CD4-positive, alpha-beta T cell (primary cell): ENCODE data around the gene TAS2R31. TPM values are rescaled to one million over a fixed set of nuclear protein-coding genes. Genes with fewer than 3 reads are reported as not detected.
"Not testable (repeated sequence)": the region's sequence is repeated elsewhere in the genome, so short reads cannot be mapped to it uniquely, and the experiment has no call there.

Experiments used
- ATAC-seq: fragments of 200-7000 bp; cut with Tn5 transposase; one replicate; pipeline ENCODE4 v1.10.0; 2022; ENCODE audit warnings: mild to moderate bottlenecking; ENCODE audit not compliant: poor library complexity
- CTCF ChIA-PET: fragments of 350-600 bp; sonication (Branson Sonifier 250); formaldehyde crosslinking; loops from one replicate; lab custom pipeline; 2021; ENCODE audit warnings: antibody characterized with exemption, inconsistent platforms; lab: Charles Lee
- POLR2A ChIA-PET: fragments of 350-600 bp; sonication (Branson Sonifier 250); formaldehyde crosslinking; loops from one replicate; lab custom pipeline; 2021; ENCODE audit warnings: antibody characterized with exemption, inconsistent platforms; lab: Charles Lee
- DNase-seq, 14 experiments: peaks; one replicate each; pipeline ENCODE4 v3.0.0-alpha.2; 2013 to 2020; ENCODE audit warnings: mixed read lengths in 2 of 14
- H3K27ac ChIP-seq, 2 donors: one replicate each; pipeline versions ENCODE4 v1.5.1 to v1.7.0; 2013; ENCODE audit warnings: low read length in 2 of 2, low read depth in 1 of 2, mild to moderate bottlenecking in 1 of 2
- H3K27me3 ChIP-seq, 2 experiments: 1 replicate in 1 of 2; 2 replicates in 1 of 2; pipeline versions ENCODE4 v1.6.1 to v1.7.0; 2013; ENCODE audit warnings: low read length in 2 of 2, control low read depth in 1 of 2, mild to moderate bottlenecking in 1 of 2, moderate library complexity in 1 of 2; ENCODE audit not compliant: insufficient read depth in 2 of 2, control insufficient read depth in 1 of 2
- H3K36me3 ChIP-seq: one replicate; pipeline ENCODE4 v1.6.1; 2013; ENCODE audit warnings: low read length, control low read depth; ENCODE audit not compliant: insufficient read depth
- H3K4me1 ChIP-seq: one replicate; pipeline ENCODE4 v1.6.1; 2013; ENCODE audit warnings: low read length, control low read depth; ENCODE audit not compliant: insufficient read depth
- H3K4me3 ChIP-seq: one replicate; pipeline ENCODE4 v1.5.1; 2013; ENCODE audit warnings: mild to moderate bottlenecking, low read length, moderate library complexity
- H3K9me3 ChIP-seq, 2 experiments: 1 replicate in 1 of 2; 2 replicates in 1 of 2; pipeline versions ENCODE4 v1.6.1 to v1.7.0; 2013; ENCODE audit warnings: low read length in 2 of 2, mild to moderate bottlenecking in 2 of 2, control low read depth in 1 of 2, moderate library complexity in 1 of 2; ENCODE audit not compliant: control insufficient read depth in 1 of 2, insufficient read depth in 1 of 2
- H3K27ac Mint-ChIP-seq: one replicate; pipeline ENCODE4 v1.8.0; 2020; ENCODE audit warnings: mixed read lengths
- H3K27me3 Mint-ChIP-seq: one replicate; pipeline ENCODE4 v1.8.0; 2021; ENCODE audit warnings: mixed read lengths
- H3K36me3 Mint-ChIP-seq: one replicate; pipeline ENCODE4 v1.8.0; 2021; ENCODE audit warnings: low read depth, mixed read lengths
- H3K4me1 Mint-ChIP-seq: one replicate; pipeline ENCODE4 v1.8.0; 2021; ENCODE audit warnings: low read depth, mixed read lengths
- H3K4me3 Mint-ChIP-seq: one replicate; pipeline ENCODE4 v1.8.0; 2020; ENCODE audit warnings: mild to moderate bottlenecking, mixed read lengths
- H3K9me3 Mint-ChIP-seq: one replicate; pipeline ENCODE4 v1.8.0; 2020; ENCODE audit warnings: mixed read lengths
- intact Hi-C, 2 experiments: fragments of 100-400 bp; cut with DNase I in 1 of 2; cut with micrococcal nuclease in 1 of 2; formaldehyde crosslinking; loops; one replicate each; pipeline versions ENCODE4 v1.15.1 to v1.9.0; 2023 to 2025; cut with DNase I, micrococcal nuclease
- total RNA-seq, 174 experiments: library from RNA in 2 of 174; stranded (reverse) in 2 of 174; gene quantifications; one replicate each; pipeline ENCODE4 v1.2.3 and lab custom pipeline; 2021 to 2026
- TF ChIP-seq, protein P1 (sequence below): fragments of 200-600 bp; IDR thresholded peaks from one replicate; pipeline ENCODE4 v1.8.0; 2022; ENCODE audit warnings: antibody characterized with exemption, mild to moderate bottlenecking

TAS2R31 gene
- total RNA-seq, 2 experiments from 2014 or later = 1.7 to 1.9 TPM

DNA sequence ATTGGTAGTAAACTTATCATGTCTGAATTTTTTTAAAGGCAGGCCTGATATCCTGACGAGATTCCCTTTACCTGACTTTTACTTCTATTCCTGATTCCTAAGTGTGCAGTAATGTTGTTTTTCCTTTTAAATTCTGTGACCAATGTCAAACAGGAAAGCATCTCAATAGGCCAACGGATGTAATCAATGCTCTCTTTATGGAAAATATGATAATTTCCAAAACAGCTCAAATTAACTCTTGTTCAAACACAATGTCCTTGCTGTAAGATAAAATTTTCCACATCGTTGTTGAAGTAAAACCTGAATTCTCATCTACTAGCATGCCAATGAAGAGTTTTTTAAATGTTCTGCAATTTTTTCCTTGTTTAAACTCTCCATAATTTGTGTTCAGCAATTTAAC is 8.0 kb upstream of the TAS2R31 start:
- Mint-ChIP-seq H3K4me3 (no peak overlapping the region), H3K4me1 (peaks cover 32% of the 10 kb centered on the region), H3K27me3 (no peaks in the 10 kb centered on the region), H3K9me3 (peaks cover 3% of the 10 kb centered on the region), H3K36me3 (peaks cover 71% of the 10 kb centered on the region), H3K27ac (no peak overlapping the region)
- Histone ChIP-seq H3K9me3 (no peaks in the 10 kb centered on the region), H3K36me3 (no peaks in the 10 kb centered on the region), H3K27me3 (no peaks in the 10 kb centered on the region), H3K27ac (no peak overlapping the region), H3K4me1 (no peaks in the 10 kb centered on the region), H3K4me3 (no peak overlapping the region)
- DNase-seq (no peak), ATAC-seq (no peak)
- ChIA-PET POLR2A (no interaction called here), CTCF (no interaction called here)
- TF ChIP-seq, protein P1, sequence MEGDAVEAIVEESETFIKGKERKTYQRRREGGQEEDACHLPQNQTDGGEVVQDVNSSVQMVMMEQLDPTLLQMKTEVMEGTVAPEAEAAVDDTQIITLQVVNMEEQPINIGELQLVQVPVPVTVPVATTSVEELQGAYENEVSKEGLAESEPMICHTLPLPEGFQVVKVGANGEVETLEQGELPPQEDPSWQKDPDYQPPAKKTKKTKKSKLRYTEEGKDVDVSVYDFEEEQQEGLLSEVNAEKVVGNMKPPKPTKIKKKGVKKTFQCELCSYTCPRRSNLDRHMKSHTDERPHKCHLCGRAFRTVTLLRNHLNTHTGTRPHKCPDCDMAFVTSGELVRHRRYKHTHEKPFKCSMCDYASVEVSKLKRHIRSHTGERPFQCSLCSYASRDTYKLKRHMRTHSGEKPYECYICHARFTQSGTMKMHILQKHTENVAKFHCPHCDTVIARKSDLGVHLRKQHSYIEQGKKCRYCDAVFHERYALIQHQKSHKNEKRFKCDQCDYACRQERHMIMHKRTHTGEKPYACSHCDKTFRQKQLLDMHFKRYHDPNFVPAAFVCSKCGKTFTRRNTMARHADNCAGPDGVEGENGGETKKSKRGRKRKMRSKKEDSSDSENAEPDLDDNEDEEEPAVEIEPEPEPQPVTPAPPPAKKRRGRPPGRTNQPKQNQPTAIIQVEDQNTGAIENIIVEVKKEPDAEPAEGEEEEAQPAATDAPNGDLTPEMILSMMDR = no peak
- intact Hi-C loops = no loop called here

DNA sequence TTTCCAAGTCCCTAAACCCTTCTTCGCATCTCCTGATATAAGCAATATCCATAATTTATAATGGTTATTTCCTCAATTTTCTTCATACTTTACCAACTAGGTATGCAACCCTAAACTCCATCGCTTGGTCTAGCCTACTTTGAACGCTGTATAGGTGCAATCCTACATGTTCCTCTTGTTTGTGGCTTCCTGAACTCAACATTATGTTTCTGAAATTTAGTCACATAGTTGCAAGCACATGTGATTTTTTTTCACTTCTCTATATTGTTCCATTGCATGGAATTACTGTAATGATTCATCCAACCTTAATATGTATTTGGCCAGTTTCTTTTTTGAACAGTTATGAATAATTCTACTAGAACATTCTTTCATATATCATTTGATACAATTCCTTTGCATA is 2.8 kb upstream of the TAS2R31 start:
- H3K27ac ChIP-seq, H3K9me3 Mint-ChIP-seq, H3K36me3 ChIP-seq, ATAC-seq, H3K4me3 ChIP-seq, POLR2A ChIA-PET, DNase-seq, H3K27ac Mint-ChIP-seq, H3K4me1 ChIP-seq, intact Hi-C loops, H3K4me1 Mint-ChIP-seq, H3K27me3 Mint-ChIP-seq, CTCF ChIA-PET, H3K4me3 Mint-ChIP-seq, H3K9me3 ChIP-seq, H3K27me3 ChIP-seq: not testable (repeated sequence)
- peaks cover 62% of the 10 kb centered on the region for H3K36me3 Mint-ChIP-seq

DNA sequence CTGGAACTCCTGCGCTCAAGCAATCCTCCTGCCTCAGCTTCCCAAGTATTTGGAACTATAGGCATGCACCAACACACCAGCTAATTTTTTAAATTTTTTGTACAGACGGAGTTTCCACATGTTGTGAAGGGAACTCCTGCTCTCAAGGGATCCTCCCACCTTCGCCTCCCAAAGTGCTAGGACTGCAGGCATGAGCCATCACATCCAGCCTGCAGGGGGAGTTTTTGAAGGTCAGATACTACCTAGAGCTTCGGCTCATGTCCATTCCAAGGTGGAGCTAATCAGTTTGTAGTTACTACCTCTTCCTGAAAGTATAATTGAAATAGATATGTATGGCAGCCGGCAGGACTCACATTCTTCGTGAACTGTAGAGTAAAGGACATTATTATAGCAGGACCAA is 5.1 kb downstream of the TAS2R31 start:
- H3K36me3 Mint-ChIP-seq = peaks cover 80% of the 10 kb centered on the region
- intact Hi-C loops = no loop called here
- POLR2A ChIA-PET = no interaction called here
- Histone ChIP-seq H3K9me3 (peaks cover 0 to 6% of the 10 kb centered on the region in 2 experiments), H3K36me3 (peaks cover 9% of the 10 kb centered on the region), H3K4me3 (no peak overlapping the region), H3K27ac (no peak overlapping the region), H3K4me1 (no peaks in the 10 kb centered on the region), H3K27me3 (no peaks in the 10 kb centered on the region)
- no peak overlapping the region for H3K27ac Mint-ChIP-seq
- H3K9me3 Mint-ChIP-seq = peaks cover 2% of the 10 kb centered on the region
- TF ChIP-seq, protein P1 = no peak
- no peak overlapping the region for H3K4me3 Mint-ChIP-seq
- CTCF ChIA-PET = no interaction called here
- H3K27me3 Mint-ChIP-seq = no peaks in the 10 kb centered on the region
- DNase-seq (no peak), ATAC-seq (no peak)
- H3K4me1 Mint-ChIP-seq = peaks cover 7% of the 10 kb centered on the region

DNA sequence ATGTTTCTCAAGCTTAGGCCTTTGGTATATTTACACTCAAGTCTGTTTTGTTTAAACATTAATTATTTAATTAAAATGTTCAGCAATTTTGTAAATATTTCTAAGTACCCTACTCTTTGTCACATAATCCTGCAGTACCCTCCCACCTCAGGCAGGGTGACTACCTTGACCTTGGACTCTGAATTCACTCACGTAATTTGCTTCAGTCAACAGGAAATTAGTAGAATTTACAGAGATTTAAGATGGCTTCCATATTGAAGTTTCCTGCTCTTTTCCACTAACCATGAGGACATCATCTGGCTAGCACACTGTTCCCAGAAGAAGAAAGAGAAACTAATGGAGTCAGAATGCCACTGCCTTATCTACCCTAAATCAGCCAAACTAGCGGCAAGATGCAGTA is 7.8 kb downstream of the TAS2R31 start:
- H3K9me3 Mint-ChIP-seq = peaks cover 2% of the 10 kb centered on the region
- H3K27ac ChIP-seq = no peak overlapping the region
- DNase-seq (no peak), ATAC-seq (no peak)
- no peak overlapping the region for H3K4me3 Mint-ChIP-seq
- no peak overlapping the region for H3K27ac Mint-ChIP-seq
- H3K4me3 ChIP-seq = no peak overlapping the region
- peaks cover 7% of the 10 kb centered on the region for H3K4me1 Mint-ChIP-seq
- no peaks in the 10 kb centered on the region for H3K4me1 ChIP-seq
- peaks cover 3% of the 10 kb centered on the region for H3K36me3 ChIP-seq
- CTCF ChIA-PET = no interaction called here
- H3K27me3 Mint-ChIP-seq = no peaks in the 10 kb centered on the region
- no peaks in the 10 kb centered on the region for H3K27me3 ChIP-seq
- TF ChIP-seq, protein P1 = no peak
- peaks cover 74% of the 10 kb centered on the region for H3K36me3 Mint-ChIP-seq
- peaks cover 0 to 6% of the 10 kb centered on the region in 2 experiments for H3K9me3 ChIP-seq
- intact Hi-C loops = no loop called here
- POLR2A ChIA-PET = no interaction called here
